IPS-11a (cell line): ENCODE results near the gene AKNA.

Experiments used
- H3K4me3 ChIP-seq: one replicate; pipeline ENCODE4 v1.5.1; 2013; ENCODE audit warnings: low read depth, low read length, control low read depth

AKNA gene

GRCh38 chr9:114287763-114288192 is 100.0 kb downstream of the AKNA start:
- no peak overlapping the region for H3K4me3 ChIP-seq

- no peak overlapping the region for H3K4me3 ChIP-seq
Measured at GRCh38 chr9:114287001-114287762, 100.6 kb downstream of the AKNA start.

- H3K4me3 ChIP-seq: no peak overlapping the region
Measured at GRCh38 chr9:114286146-114286679, 101.6 kb downstream of the AKNA start.

- no peak overlapping the region for H3K4me3 ChIP-seq
Measured at GRCh38 chr9:114285166-114285867, 102.5 kb downstream of the AKNA start.

GRCh38 chr9:114284316-114285060 is 103.3 kb downstream of the AKNA start:
- no peak overlapping the region for H3K4me3 ChIP-seq
